HG02852 (cell line): ENCODE measurements around the gene KIF13A.
"Not testable (repeated sequence)": the region's sequence is repeated elsewhere in the genome, so short reads cannot be mapped to it uniquely, and the experiment has no call there.

Experiments used
- ATAC-seq: cut with Tn5 transposase; IDR thresholded peaks from one replicate; pipeline ENCODE4 v1.9.1; 2021; ENCODE audit warnings: mild to moderate bottlenecking, moderate library complexity; ENCODE audit not compliant: unreplicated experiment

The KIF13A gene

DNA sequence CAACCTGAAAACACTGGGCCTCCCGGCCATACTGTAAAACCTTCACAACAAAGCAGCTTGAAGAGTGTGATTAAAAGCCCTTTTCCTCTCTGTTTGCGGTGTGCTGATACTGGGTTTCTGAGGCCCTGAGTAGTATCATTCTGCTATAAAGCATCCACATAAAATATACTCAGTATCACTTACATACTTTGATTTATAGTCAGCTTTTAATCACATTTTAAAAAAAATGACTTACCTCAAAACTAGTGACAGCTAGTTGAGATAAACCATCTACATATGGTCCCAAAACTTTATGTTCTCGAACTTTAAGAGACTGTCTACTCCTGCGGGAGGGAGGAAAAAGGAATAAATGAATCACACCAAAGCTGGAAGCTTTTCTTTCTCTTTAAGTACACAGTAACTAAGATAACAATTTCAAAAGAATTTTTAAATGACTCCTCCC is 135.7 kb downstream of the KIF13A start:
- no peak for ATAC-seq

DNA sequence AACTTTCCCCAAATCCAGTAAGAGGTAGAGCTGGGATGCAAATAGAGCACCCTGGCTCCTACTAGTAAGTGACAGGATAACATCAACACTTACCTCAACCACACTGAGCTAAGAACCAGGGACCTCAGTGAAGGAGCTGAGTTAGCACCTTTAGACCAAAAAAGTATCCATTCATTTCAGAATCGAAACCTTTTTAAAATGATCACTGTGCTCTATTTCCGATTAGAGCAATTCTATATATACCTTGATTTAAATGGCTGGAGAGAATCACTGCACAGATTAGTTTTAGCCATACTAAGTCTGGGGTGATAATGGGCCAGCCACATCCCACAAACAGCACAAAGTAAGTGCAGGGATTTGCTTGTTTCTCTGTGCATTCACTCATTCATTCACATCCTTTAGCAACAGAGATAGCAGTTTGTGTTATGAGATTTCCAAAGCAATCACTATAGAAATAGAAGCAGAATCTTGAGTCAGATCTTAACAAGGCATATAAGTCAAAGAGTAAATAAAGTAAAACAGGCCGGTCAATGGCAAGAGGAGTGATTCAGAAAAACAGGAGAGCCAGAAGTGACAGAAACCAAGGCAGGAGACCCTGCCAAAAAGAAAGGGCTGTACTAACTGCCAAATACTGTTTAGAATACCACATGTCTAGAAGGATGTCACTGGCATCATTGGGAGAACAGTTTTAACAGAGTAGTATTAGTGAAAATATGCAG is 136.3 kb downstream of the KIF13A start:
- peak; percentile 59 for ATAC-seq

DNA sequence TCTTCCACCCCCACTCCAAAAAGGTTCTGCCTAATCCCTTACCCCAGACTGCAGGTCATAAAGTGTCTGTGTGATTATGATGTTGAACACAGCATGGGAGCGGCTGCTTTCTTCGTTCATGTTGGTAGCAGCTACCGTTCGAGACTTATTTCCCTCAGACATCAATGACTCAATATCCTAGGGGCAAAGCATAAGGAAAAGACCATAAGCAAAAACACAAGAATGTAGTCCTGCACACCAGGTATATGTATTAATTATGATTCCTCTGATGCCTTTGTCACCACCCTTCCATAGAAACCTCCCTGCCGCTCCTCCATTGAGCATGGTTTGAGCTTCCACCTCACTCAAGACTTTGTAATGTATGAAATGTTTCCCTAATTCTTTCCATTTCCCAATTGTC is 137.2 kb downstream of the KIF13A start:
- no peak for ATAC-seq

DNA sequence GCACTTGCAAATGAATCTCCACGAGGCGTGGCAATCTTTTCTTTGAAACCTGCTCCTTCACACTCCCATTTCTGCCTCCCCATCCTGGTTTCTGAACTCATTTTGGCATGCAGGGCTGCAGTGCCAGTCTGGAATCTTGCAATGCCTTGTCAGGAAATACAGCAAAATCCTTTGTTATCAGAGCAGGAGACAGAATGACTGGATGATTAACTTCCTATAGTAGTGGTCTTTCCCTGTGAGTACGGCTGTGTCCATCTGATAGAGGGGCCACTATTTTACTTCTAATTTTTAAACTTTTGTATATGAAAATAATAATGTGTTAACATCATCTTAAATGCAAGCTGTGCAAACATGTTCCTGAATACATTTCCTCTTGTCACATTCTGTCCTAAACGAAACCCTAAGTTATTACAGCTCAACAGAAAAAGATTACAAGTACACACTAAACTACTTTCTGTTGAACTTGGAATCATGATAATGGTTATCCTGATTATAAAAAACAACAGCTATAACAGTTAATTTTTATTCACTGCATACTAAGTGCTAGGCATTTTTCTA is 140.2 kb downstream of the KIF13A start:
- ATAC-seq = no peak

DNA sequence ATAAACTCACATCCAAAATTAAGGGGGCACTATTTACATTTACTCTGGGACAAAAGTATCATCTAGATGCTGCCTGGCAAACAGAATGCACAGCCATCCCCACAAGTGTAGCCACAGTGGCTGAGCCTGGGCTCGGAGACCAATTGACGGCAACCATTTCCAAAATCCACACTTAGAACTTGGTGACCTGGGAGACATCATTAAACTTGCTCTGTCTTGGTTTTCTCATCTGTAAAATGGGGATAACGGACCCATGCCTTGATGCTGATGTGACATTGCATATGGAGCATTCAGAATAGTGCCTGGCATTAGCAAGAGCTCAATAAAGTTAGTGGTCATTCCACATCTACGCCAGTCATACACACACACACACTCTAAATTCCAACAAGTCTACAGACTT is 140.7 kb downstream of the KIF13A start:
- ATAC-seq = no peak

- no peak for ATAC-seq
Measured at GRCh38 chr6:17845598-17845997, 141.8 kb downstream of the KIF13A start.

GRCh38 chr6:17844967-17845366 is 142.5 kb downstream of the KIF13A start:
- not testable (repeated sequence) for ATAC-seq

GRCh38 chr6:17842934-17843821 is 144.3 kb downstream of the KIF13A start:
- ATAC-seq = no peak

GRCh38 chr6:17842014-17842776 is 145.2 kb downstream of the KIF13A start:
- ATAC-seq = no peak

GRCh38 chr6:17839513-17840223 is 147.8 kb downstream of the KIF13A start:
- ATAC-seq = no peak

DNA sequence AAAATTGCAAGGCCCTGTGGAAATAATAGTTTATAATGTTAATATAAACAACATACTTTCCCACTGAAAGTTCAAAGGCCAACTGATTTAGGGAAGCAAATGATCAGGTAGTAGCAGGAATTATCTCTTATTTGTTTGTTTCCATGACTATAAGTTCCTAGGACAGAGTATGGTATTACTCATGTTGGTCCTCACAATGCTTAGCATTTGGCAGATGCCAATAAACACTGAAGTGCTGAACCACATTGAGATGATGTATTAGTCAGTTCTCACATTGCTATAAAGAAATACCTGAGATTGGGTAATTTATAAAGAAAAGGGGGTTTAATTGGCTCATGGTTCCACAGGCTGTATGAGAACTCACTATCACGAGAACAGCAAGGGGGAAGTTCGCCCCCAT is 151.1 kb downstream of the KIF13A start:
- ATAC-seq = no peak

- no peak for ATAC-seq
Measured at GRCh38 chr6:17835784-17836183, 151.7 kb downstream of the KIF13A start.

DNA sequence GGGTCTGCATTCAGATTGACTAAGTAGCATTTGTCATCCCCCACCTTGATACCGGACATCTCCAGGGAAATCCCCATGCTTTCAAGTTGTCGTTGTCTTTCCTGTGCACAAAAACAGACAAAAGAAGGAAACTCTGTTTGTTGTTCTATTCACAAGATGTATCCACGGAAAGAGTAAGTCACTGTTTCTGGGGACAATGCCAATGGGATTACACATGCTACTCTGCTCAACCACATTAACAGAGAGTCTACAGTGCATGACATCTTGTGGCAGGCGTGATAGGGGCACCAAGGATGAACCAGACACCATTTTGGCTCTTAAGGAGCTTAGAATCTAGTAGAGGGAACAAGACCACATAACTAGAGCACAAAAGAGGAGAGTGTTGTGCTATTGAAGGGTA is 156.3 kb downstream of the KIF13A start:
- ATAC-seq = no peak

DNA sequence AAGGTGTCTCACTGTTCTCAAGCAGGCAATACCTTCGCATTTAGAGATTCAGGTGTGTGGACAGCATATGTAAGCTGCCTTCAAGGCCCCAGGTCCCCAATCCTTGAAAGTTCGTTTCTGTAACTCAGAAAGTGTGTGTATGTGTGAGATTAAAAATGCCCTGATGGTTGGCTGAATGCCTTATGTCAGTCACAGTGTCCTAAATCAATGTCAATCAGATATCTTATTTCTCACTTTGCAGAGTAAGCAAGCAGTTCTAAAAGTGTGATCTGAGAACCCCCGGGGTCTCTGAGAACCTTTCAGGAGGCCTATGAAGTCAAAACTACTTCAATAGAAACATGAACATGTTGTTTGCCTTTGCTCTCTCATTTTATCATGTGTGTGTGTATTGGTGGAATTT is 157.5 kb downstream of the KIF13A start:
- ATAC-seq = no peak

- ATAC-seq = no peak
Measured at GRCh38 chr6:17828149-17828548, 159.3 kb downstream of the KIF13A start.

- no peak for ATAC-seq
Measured at GRCh38 chr6:17826301-17826700, 161.1 kb downstream of the KIF13A start.

DNA sequence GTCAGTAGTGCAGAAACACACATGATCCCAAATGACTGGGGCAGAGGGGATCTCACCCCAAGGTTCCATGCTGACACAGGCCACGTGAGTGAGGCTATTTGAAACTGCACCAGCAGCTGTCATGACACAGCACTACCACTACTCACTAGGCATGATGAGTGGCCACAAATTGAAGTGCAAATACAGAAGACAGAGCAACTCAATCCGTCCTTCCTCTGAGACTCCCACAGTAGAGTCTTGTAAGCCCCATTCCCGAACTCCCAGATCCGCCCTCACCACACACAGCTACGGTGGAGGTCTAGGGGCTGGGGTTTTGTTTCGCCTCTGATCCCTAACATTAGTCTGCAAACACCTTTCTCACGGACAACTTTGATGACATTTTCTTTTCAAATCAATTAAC is 167.4 kb downstream of the KIF13A start:
- ATAC-seq = no peak

- ATAC-seq = no peak
Measured at GRCh38 chr6:17817763-17818162, 169.7 kb downstream of the KIF13A start.

DNA sequence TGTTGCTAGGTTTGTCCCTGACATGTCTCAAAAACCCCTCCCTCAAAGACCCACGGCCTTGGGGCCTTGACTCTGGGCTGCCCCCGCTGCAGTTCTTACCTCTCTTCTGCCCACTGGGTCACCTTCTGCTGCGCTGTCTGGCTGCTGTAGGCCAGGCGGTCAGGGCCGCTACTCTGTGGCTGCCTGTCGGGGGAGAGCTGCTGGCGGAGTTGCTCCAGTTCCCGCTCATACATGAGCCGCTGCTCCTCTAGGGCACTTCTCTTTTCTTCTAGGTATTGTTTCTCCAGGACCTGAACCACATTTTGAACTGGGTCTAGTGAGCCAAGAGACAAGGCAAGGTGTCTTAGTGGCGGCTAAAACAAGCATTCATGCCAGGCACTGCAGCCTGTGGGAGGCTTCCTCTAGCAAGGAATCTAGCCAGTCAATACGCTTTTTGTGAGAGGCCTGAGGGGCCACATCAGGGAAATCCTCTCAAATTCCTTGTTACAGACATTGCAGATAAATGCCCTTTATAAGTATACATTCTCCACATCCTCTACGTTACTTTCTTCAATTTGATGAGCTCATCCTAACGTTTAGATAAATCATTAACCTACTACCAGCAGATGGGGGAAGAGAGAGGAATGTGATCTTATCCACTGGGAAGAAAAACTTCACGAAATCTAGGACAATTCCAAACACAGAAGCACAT is 170.4 kb downstream of the KIF13A start:
- no peak for ATAC-seq

DNA sequence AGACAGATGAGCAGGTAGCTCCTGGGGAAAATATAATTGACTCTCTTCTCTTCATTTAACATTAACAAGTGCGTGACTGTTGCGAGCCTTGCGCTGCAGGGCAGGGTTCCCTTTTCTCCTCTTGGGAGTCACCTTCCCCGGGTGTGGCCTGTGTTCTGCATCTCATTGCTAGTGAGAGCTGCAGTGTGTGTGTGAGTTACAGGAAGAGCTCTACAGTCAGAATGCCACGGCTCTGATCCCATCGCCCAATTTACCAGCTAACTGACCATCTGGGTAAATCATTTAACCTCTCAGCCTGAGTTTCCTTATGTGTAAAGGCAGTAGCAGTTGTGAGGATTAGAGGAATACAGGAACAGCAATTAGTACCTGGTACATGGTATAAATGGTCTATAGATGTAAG is 173.9 kb downstream of the KIF13A start:
- no peak for ATAC-seq
